Esophagus squamous epithelium (tissue), 4 donors: ENCODE results near the gene SEMA4D.

Experiments used
- CTCF ChIP-seq, 6 experiments: fragments of 450-650 bp in 4 of 6; fragments of 200-600 bp in 2 of 6; sonication (generic) in 2 of 6; IDR thresholded peaks; one replicate each; pipeline ENCODE4 v1.5.1; 2016 to 2019; ENCODE audit warnings: antibody characterized with exemption in 6 of 6, mild to moderate bottlenecking in 4 of 6, moderate library complexity in 4 of 6
- POLR2A ChIP-seq, 4 donors: fragments of 450-650 bp; IDR thresholded peaks; one replicate each; pipeline ENCODE4 v1.6.1; 2017; ENCODE audit warnings: antibody characterized with exemption in 4 of 4, mild to moderate bottlenecking in 4 of 4, moderate library complexity in 3 of 4

GRCh38 chr9:89345476-89345875 lies 152.4 kb downstream of the SEMA4D start:
- TF ChIP-seq CTCF (IDR thresholded peaks at IDR 0.05), result no peak
- TF ChIP-seq POLR2A (IDR thresholded peaks at IDR 0.05), result no peak
